Raji (cell line): ENCODE measurements around the gene CCDC9B.

ENCODE experiments used
- POLR2A ChIP-seq: IDR thresholded peaks from 2 replicates; pipeline ENCODE4 v1.6.1; 2011; ENCODE audit warnings: low read depth, low read length, control low read depth; ENCODE audit not compliant: insufficient read depth

Gene CCDC9B

GRCh38 chr15:40367686-40368611 is 27.2 kb upstream of the CCDC9B start:
- TF ChIP-seq POLR2A, result peak; percentile 34; the same call in 1 of the 2 replicates

DNA sequence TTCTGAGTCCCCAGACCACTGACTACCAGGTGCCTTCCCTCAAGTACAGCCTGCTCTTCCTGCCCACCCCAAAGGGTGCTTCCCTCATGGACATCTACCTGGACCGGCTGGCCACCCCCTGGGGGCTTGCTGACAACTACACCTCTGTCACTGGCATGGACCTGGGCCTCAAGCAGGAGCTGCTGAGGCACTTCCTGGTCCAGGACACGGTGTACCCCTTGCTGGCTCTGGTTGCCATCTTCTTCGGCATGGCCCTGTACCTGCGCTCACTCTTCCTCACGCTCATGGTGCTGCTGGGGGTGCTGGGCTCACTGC is 26.6 kb upstream of the CCDC9B start:
- TF ChIP-seq POLR2A, result no peak

DNA sequence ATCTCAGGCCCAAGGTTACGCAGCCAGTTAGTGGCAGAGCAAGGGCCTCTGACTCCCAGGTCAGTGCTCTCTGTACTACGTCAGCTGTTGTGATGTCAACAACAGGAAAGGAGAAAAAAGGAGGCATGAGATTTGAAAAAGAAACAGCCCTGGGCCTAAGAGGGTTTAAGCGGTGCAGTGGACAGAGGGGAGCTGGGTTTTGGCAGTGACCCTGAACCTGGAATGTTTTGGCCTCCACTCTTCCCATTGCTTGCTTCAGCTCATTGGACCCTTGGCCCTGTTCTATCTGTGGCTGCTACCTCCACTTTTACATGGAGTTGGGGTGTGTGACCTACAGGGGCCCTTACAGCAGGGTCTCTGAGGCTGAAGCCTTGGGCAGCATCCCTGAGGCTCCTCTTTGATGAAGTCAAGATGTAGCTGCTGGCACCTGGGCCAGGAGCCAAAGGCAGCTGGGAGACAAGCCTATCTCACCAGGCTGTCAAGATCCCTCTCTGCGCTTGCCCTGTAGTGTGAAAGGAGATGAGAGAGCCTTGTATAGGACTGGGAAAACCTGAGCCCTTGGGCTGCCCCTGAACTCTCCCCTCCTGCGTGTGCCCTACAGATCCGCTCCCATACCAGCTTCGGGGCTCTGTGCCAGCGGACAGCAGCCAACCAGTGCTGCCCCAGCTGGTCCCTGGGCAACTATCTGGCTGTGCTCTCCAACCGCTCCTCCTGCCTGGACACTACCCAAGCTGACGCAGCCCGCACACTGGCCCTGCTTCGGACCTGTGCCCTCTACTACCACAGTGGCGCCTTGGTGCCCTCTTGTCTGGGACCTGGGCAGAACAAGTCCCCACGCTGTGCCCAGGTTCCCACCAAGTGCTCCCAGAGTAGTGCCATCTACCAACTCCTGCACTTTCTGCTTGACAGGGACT is 26.0 kb upstream of the CCDC9B start:
- no peak for TF ChIP-seq POLR2A

- TF ChIP-seq POLR2A, result no peak
Measured at GRCh38 chr15:40365624-40366456, 25.1 kb upstream of the CCDC9B start.

DNA sequence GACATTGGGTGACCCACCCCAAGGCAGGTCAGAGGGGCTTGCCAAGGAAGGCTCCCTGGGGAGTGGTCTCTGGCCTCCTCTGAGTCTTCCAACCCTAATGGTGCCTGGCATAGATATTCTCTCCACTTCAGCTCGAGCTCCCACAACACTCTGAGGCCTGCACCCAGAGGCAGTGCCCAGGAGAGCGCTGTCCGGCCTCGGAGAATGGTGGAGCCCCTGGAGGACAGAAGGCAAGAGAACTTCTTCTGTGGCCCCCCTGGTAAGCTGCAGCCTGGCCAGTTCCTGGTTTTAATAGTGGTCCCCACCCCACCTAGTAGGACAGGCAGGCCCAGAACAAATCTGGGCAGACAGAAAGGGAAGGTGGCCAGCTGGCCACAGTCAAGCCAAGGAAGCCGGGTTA is 24.3 kb upstream of the CCDC9B start:
- TF ChIP-seq POLR2A, result no peak

GRCh38 chr15:40364251-40364650 is 23.5 kb upstream of the CCDC9B start:
- TF ChIP-seq POLR2A, result no peak

DNA sequence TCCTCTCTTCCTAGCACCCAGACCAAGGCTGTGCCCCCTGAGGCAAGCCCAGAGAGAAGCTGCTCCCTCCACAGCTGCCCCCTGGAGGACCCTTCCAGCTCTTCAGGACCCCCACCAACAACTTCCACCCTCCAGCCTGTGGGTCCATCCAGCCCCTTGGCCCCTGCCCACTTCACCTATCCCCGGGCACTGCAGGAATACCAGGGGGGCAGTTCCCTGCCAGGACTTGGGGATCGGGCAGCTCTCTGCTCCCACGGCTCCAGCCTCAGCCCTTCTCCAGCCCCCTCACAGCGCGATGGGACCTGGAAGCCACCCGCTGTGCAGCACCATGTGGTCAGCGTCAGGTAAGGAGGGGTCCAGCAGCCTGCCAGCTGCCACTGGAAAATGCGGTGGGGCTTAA is 22.9 kb upstream of the CCDC9B start:
- TF ChIP-seq POLR2A, result no peak

GRCh38 chr15:40361640-40362039 is 20.9 kb upstream of the CCDC9B start:
- TF ChIP-seq POLR2A, result no peak

DNA sequence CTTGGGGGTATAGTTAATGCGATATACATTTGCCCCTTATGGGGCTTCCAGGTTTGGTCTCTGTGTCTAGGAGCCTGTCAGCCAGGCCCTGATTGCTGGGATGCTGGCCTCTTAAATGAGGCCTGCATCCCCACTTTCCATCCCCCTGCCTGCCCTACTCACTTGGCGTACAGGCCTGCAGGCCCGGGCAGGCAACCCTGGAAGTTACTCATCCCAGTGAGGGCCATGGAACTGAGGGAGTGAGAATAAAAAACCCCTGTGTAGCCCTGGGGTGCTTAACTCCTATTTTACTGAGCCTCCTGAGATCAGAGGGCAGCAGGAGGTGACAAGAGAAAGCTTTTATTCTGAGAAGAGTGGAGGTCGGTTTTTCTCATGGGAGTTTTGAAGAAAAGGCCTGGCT is 19.3 kb upstream of the CCDC9B start:
- TF ChIP-seq POLR2A, result no peak

DNA sequence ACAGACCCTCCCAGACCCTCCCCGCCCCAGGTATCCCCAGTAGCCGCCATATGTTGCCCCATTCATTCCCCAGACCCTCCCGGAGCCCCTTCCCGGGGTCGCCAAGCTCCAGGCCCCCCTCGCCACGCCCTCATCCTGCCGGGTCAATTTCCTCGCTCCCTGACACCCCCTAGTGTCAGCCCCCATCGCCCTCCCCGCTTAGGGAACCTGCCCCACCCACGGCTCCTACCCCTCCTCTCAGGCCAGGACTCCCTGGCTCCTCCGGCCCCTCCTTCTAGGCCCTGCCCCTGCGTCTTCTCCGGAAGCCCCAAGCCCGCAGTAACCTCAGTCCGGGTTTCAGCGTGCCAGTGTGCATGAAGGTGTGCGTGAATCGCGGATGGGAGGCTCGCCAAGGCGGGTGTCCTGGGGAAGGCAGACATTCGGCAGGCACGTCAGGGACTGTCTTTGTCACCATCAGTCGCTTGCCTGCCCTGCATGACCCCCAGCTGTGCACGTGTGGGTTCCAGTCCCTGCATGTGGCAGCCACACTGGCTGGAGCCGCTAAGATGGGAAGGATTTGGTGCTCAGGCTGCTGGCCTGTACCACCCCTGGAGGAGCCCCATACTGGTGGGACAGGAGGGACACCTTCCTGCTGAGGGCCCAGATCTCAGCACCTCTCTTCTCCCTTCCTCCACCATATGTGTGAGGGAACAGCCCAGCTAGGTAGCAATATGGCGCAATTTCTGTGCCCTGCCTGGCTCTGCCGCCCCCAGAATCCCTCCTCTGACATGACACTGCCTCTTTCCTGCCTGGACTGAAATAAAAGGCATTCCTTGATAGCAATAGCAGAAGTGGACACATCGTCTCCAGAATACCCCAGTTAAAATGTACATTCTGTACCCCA is 18.0 kb upstream of the CCDC9B start:
- peak; percentile 69 for TF ChIP-seq POLR2A

DNA sequence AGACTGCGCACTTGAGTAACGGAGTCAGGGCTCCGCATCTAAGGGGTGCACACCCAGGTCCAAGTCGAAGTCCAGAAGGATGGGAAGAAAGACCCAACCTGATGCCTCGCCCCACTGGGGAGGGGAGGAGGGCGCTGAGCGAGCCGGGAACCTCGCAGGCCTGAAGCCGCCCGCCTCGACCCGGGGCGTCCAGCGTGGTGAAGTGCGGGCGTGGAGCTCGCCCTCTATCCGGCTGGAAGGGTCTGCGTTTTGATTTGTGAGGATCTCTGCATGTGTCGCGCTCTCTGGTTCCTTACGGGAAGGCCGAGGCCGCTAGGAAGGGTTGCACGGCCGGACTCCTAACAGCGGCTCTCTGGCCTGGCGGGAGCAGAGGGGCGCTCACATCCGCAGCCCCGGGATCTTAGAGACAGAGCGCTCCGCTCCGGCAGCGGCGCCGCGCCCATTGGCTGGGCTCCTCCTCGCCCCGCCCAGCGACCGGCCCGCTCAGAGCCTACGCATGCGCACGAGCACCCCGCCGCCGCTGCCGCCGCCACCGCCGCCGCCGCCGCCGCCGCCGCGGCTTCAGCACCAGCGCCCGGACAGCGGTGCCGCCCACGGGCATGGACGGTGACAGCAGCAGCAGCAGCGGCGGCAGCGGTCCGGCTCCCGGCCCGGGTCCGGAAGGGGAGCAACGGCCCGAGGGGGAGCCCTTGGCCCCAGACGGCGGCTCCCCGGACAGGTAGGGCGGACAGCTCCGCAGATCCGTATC is 17.2 kb upstream of the CCDC9B start, which contains the start of gene DISP2:
Gene DISP2, plus strand, starts transcription at position 497 of the 748 bp plus-strand sequence. Its CDS starts 103 bp downstream, at position 600.
- TF ChIP-seq POLR2A, result peak; percentile 58

GRCh38 chr15:40357246-40357645 is 16.5 kb upstream of the CCDC9B start:
- TF ChIP-seq POLR2A, result no peak

GRCh38 chr15:40355976-40356585 is 15.3 kb upstream of the CCDC9B start:
- no peak for TF ChIP-seq POLR2A
